ENCODE results near the gene LRRC7.
"Not testable (repeated sequence)": the region's sequence is repeated elsewhere in the genome, so short reads cannot be mapped to it uniquely, and the experiment has no call there.

Gene LRRC7

GRCh38 chr1:69914976-69915765 lies 347.4 kb downstream of the LRRC7 start:
- Histone ChIP-seq H3K4me1 (ENCODE audit: control insufficient read depth, insufficient read depth, low read length, unreplicated experiment) (peaks cover 38% of the 10 kb centered on the region), H3K4me3 (ENCODE audit: low read depth, low read length) (peak overlapping the region; percentile 42; the same call in 1 of the 2 replicates), H2AFZ (ENCODE audit: low read length, unreplicated experiment) (peak overlapping the region; percentile 98), H3K27me3 (ENCODE audit: insufficient read depth, low read length) (no peaks in the 10 kb centered on the region), H3K36me3 (ENCODE audit: insufficient read depth, low read length) (no peaks in the 10 kb centered on the region), H3K27ac (ENCODE audit: low read depth, low read length) (peak overlapping the region; percentile 75), H3K79me2 (ENCODE audit: control insufficient read depth, insufficient read depth, low read length, unreplicated experiment) (no peaks in the 10 kb centered on the region)

GRCh38 chr1:69919129-69919921 lies 351.6 kb downstream of the LRRC7 start:
- Histone ChIP-seq H3K79me2 (ENCODE audit: control insufficient read depth, insufficient read depth, low read length, unreplicated experiment) (no peaks in the 10 kb centered on the region), H3K36me3 (ENCODE audit: insufficient read depth, low read length) (no peaks in the 10 kb centered on the region), H2AFZ (ENCODE audit: low read length, unreplicated experiment) (no peak overlapping the region), H3K4me3 (ENCODE audit: low read depth, low read length) (no peak overlapping the region), H3K4me1 (ENCODE audit: control insufficient read depth, insufficient read depth, low read length, unreplicated experiment) (peaks cover 13% of the 10 kb centered on the region), H3K27me3 (ENCODE audit: insufficient read depth, low read length) (no peaks in the 10 kb centered on the region), H3K27ac (ENCODE audit: low read depth, low read length) (no peak overlapping the region)

- peaks cover 9% of the 10 kb centered on the region for H3K4me1 ChIP-seq (ENCODE audit: control insufficient read depth, insufficient read depth, low read length, unreplicated experiment)
- no peak overlapping the region for H2AFZ ChIP-seq (ENCODE audit: low read length, unreplicated experiment)
- no peak overlapping the region for H3K27ac ChIP-seq (ENCODE audit: low read depth, low read length)
- no peak overlapping the region for H3K4me3 ChIP-seq (ENCODE audit: low read depth, low read length)
- no peaks in the 10 kb centered on the region for H3K79me2 ChIP-seq (ENCODE audit: control insufficient read depth, insufficient read depth, low read length, unreplicated experiment)
- no peaks in the 10 kb centered on the region for H3K36me3 ChIP-seq (ENCODE audit: insufficient read depth, low read length)
- H3K27me3 ChIP-seq (ENCODE audit: insufficient read depth, low read length) = no peaks in the 10 kb centered on the region
Measured at GRCh38 chr1:69919922-69920273, 352.2 kb downstream of the LRRC7 start.

- Histone ChIP-seq H3K4me3 (ENCODE audit: low read depth, low read length) (no peak overlapping the region), H3K27me3 (ENCODE audit: insufficient read depth, low read length) (no peaks in the 10 kb centered on the region), H3K27ac (ENCODE audit: low read depth, low read length) (no peak overlapping the region), H3K36me3 (ENCODE audit: insufficient read depth, low read length) (no peaks in the 10 kb centered on the region), H3K79me2 (ENCODE audit: control insufficient read depth, insufficient read depth, low read length, unreplicated experiment) (no peaks in the 10 kb centered on the region), H3K4me1 (ENCODE audit: control insufficient read depth, insufficient read depth, low read length, unreplicated experiment) (peaks cover 4% of the 10 kb centered on the region), H2AFZ (ENCODE audit: low read length, unreplicated experiment) (no peak overlapping the region)
Measured at GRCh38 chr1:69920426-69920825, 352.7 kb downstream of the LRRC7 start.

GRCh38 chr1:69921486-69921885 lies 353.8 kb downstream of the LRRC7 start:
- Histone ChIP-seq H3K4me3 (ENCODE audit: low read depth, low read length) (no peak overlapping the region), H2AFZ (ENCODE audit: low read length, unreplicated experiment) (no peak overlapping the region), H3K4me1 (ENCODE audit: control insufficient read depth, insufficient read depth, low read length, unreplicated experiment) (no peaks in the 10 kb centered on the region), H3K79me2 (ENCODE audit: control insufficient read depth, insufficient read depth, low read length, unreplicated experiment) (no peaks in the 10 kb centered on the region), H3K36me3 (ENCODE audit: insufficient read depth, low read length) (no peaks in the 10 kb centered on the region), H3K27me3 (ENCODE audit: insufficient read depth, low read length) (no peaks in the 10 kb centered on the region), H3K27ac (ENCODE audit: low read depth, low read length) (no peak overlapping the region)

- H3K27me3 ChIP-seq (ENCODE audit: insufficient read depth, low read length); H3K36me3 ChIP-seq (ENCODE audit: insufficient read depth, low read length); H3K4me3 ChIP-seq (ENCODE audit: low read depth, low read length); H3K4me1 ChIP-seq (ENCODE audit: control insufficient read depth, insufficient read depth, low read length, unreplicated experiment); H3K27ac ChIP-seq (ENCODE audit: low read depth, low read length); H2AFZ ChIP-seq (ENCODE audit: low read length, unreplicated experiment); H3K79me2 ChIP-seq (ENCODE audit: control insufficient read depth, insufficient read depth, low read length, unreplicated experiment): not testable (repeated sequence)
Measured at GRCh38 chr1:69928234-69928633, 360.5 kb downstream of the LRRC7 start.

GRCh38 chr1:69929308-69930057 lies 361.8 kb downstream of the LRRC7 start:
- H3K27me3 ChIP-seq (ENCODE audit: insufficient read depth, low read length) = no peaks in the 10 kb centered on the region
- no peak overlapping the region for H3K27ac ChIP-seq (ENCODE audit: low read depth, low read length)
- no peak overlapping the region for H2AFZ ChIP-seq (ENCODE audit: low read length, unreplicated experiment)
- H3K4me3 ChIP-seq (ENCODE audit: low read depth, low read length) = no peak overlapping the region
- no peaks in the 10 kb centered on the region for H3K79me2 ChIP-seq (ENCODE audit: control insufficient read depth, insufficient read depth, low read length, unreplicated experiment)
- no peaks in the 10 kb centered on the region for H3K36me3 ChIP-seq (ENCODE audit: insufficient read depth, low read length)
- no peaks in the 10 kb centered on the region for H3K4me1 ChIP-seq (ENCODE audit: control insufficient read depth, insufficient read depth, low read length, unreplicated experiment)

- Histone ChIP-seq H3K36me3 (ENCODE audit: insufficient read depth, low read length) (no peaks in the 10 kb centered on the region), H3K79me2 (ENCODE audit: control insufficient read depth, insufficient read depth, low read length, unreplicated experiment) (no peaks in the 10 kb centered on the region), H3K4me3 (ENCODE audit: low read depth, low read length) (no peak overlapping the region), H3K27ac (ENCODE audit: low read depth, low read length) (no peak overlapping the region), H3K27me3 (ENCODE audit: insufficient read depth, low read length) (no peaks in the 10 kb centered on the region), H3K4me1 (ENCODE audit: control insufficient read depth, insufficient read depth, low read length, unreplicated experiment) (no peaks in the 10 kb centered on the region), H2AFZ (ENCODE audit: low read length, unreplicated experiment) (no peak overlapping the region)
Measured at GRCh38 chr1:69930396-69930795, 362.7 kb downstream of the LRRC7 start.

GRCh38 chr1:69932760-69933159 lies 365.0 kb downstream of the LRRC7 start:
- H3K27ac ChIP-seq (ENCODE audit: low read depth, low read length) = no peak overlapping the region
- no peaks in the 10 kb centered on the region for H3K27me3 ChIP-seq (ENCODE audit: insufficient read depth, low read length)
- H3K4me1 ChIP-seq (ENCODE audit: control insufficient read depth, insufficient read depth, low read length, unreplicated experiment) = no peaks in the 10 kb centered on the region
- no peaks in the 10 kb centered on the region for H3K79me2 ChIP-seq (ENCODE audit: control insufficient read depth, insufficient read depth, low read length, unreplicated experiment)
- no peak overlapping the region for H2AFZ ChIP-seq (ENCODE audit: low read length, unreplicated experiment)
- no peaks in the 10 kb centered on the region for H3K36me3 ChIP-seq (ENCODE audit: insufficient read depth, low read length)
- H3K4me3 ChIP-seq (ENCODE audit: low read depth, low read length) = no peak overlapping the region

- Histone ChIP-seq H3K36me3 (ENCODE audit: insufficient read depth, low read length) (no peaks in the 10 kb centered on the region), H3K4me3 (ENCODE audit: low read depth, low read length) (no peak overlapping the region), H3K79me2 (ENCODE audit: control insufficient read depth, insufficient read depth, low read length, unreplicated experiment) (no peaks in the 10 kb centered on the region), H2AFZ (ENCODE audit: low read length, unreplicated experiment) (no peak overlapping the region), H3K4me1 (ENCODE audit: control insufficient read depth, insufficient read depth, low read length, unreplicated experiment) (no peaks in the 10 kb centered on the region), H3K27ac (ENCODE audit: low read depth, low read length) (no peak overlapping the region), H3K27me3 (ENCODE audit: insufficient read depth, low read length) (no peaks in the 10 kb centered on the region)
Measured at GRCh38 chr1:69940231-69940630, 372.5 kb downstream of the LRRC7 start.

Data from ACC112 (cell line).